Rectal smooth muscle tissue (tissue), 1 donor: ENCODE measurements around the gene TCEANC2.
"Not testable (repeated sequence)": the region's sequence is repeated elsewhere in the genome, so short reads cannot be mapped to it uniquely, and the experiment has no call there.

Experiments used
- H3K27ac ChIP-seq: one replicate; pipeline ENCODE4 v1.7.0; 2013; ENCODE audit warnings: low read depth, low read length, inconsistent platforms
- H3K27me3 ChIP-seq: one replicate; pipeline ENCODE4 v1.7.0; 2013; ENCODE audit warnings: low read length; ENCODE audit not compliant: control insufficient read depth, insufficient read depth
- H3K36me3 ChIP-seq: one replicate; pipeline ENCODE4 v1.7.0; 2013; ENCODE audit warnings: low read length; ENCODE audit not compliant: control insufficient read depth, insufficient read depth
- H3K4me1 ChIP-seq: one replicate; pipeline ENCODE4 v1.7.0; 2013; ENCODE audit warnings: low read length; ENCODE audit not compliant: control insufficient read depth, insufficient read depth
- H3K4me3 ChIP-seq: one replicate; pipeline ENCODE4 v1.7.0; 2013; ENCODE audit warnings: low read length
- H3K9ac ChIP-seq: one replicate; pipeline ENCODE4 v1.7.0; 2013; ENCODE audit warnings: low read length

TCEANC2 gene

DNA sequence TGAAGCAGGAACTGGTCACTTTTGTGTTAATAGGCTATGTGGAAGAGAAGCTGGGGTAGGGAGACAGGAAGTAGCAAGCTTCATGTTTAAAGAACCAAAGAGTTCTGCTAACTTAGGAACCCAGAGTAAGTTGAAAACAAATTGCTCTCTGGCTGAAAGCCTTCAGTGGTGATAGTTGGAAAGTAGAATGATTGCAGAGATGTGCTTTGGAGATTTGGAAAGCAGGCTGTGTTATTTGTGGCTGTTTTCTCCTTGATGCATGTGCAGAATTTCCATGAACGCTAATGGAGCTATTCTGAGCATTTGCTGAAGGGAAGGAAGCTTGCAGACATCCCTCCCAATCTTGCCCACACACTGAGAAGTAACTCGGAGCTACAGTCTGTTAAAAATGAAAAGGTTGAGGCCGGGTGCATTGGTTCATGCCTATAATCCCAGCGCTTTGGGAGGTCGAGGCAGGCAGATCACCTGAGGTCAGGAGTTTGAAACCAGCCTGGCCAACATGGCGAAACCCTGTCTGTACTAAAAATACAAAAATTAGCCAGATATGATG, 45.7 kb downstream of the TCEANC2 start:
- H3K27ac ChIP-seq = no peak overlapping the region
- no peaks in the 10 kb centered on the region for H3K36me3 ChIP-seq
- H3K9ac ChIP-seq = no peak overlapping the region
- H3K4me1 ChIP-seq = no peaks in the 10 kb centered on the region
- H3K4me3 ChIP-seq = no peak overlapping the region
- H3K27me3 ChIP-seq = no peaks in the 10 kb centered on the region

DNA sequence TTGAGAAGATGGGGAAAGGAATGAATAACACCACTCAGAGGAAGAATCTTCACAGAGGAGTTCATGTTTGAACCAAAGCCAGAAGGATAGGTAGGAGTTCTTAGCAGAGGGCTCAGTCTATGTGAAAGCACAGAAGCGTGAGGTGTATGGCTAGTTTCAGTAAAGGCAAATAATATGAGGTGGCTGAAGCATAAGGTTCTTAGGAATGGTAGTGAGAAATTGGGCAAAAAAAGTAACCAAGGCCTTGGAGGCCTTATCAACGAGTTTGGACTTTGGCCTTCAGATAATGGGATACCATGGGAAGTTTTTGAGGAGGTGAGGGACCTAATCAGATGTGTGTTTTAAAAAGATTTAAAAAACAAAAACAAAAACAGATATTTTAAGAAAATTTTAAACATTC, 47.1 kb downstream of the TCEANC2 start:
- no peak overlapping the region for H3K9ac ChIP-seq
- no peak overlapping the region for H3K4me3 ChIP-seq
- H3K27ac ChIP-seq = no peak overlapping the region
- H3K36me3 ChIP-seq = no peaks in the 10 kb centered on the region
- no peaks in the 10 kb centered on the region for H3K27me3 ChIP-seq
- no peaks in the 10 kb centered on the region for H3K4me1 ChIP-seq

GRCh38 chr1:54103414-54103813, 50.0 kb downstream of the TCEANC2 start:
- H3K4me1 ChIP-seq = no peaks in the 10 kb centered on the region
- H3K4me3 ChIP-seq = no peak overlapping the region
- H3K36me3 ChIP-seq = no peaks in the 10 kb centered on the region
- no peak overlapping the region for H3K9ac ChIP-seq
- no peaks in the 10 kb centered on the region for H3K27me3 ChIP-seq
- no peak overlapping the region for H3K27ac ChIP-seq

- H3K9ac ChIP-seq, H3K36me3 ChIP-seq, H3K27me3 ChIP-seq, H3K4me3 ChIP-seq, H3K27ac ChIP-seq, H3K4me1 ChIP-seq: not testable (repeated sequence)
These were observed 51.2 kb downstream of the TCEANC2 start for GRCh38 chr1:54104613-54105012.

GRCh38 chr1:54105080-54105479, 51.7 kb downstream of the TCEANC2 start:
- Histone ChIP-seq H3K36me3 (no peaks in the 10 kb centered on the region), H3K4me1 (no peaks in the 10 kb centered on the region), H3K27ac (no peak overlapping the region), H3K27me3 (no peaks in the 10 kb centered on the region), H3K9ac (no peak overlapping the region), H3K4me3 (no peak overlapping the region)

GRCh38 chr1:54105736-54106269, 52.4 kb downstream of the TCEANC2 start:
- Histone ChIP-seq H3K4me3 (no peak overlapping the region), H3K9ac (no peak overlapping the region), H3K27ac (no peak overlapping the region), H3K4me1 (no peaks in the 10 kb centered on the region), H3K36me3 (no peaks in the 10 kb centered on the region), H3K27me3 (no peaks in the 10 kb centered on the region)

DNA sequence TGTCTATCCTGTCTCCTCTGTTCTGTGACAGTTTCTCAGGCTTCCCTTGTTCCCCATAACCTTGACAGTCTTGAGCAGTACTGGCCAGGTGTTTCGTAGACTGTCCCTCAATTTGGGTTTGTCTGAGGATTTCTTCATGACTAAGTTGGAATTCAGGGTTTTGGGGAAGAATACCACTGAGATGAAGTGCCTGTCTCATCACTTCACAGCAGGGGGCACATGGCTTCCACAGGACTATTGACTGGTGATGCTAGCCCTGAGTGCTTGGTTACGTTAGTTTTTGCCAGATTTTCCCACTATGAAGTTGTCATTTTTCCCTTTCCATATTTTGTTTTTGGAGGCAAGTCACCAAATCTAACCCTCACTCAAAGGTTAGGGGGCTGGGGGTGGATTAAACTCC, 53.7 kb downstream of the TCEANC2 start:
- Histone ChIP-seq H3K27me3 (no peaks in the 10 kb centered on the region), H3K27ac (no peak overlapping the region), H3K4me3 (no peak overlapping the region), H3K4me1 (no peaks in the 10 kb centered on the region), H3K9ac (no peak overlapping the region), H3K36me3 (no peaks in the 10 kb centered on the region)

- Histone ChIP-seq H3K9ac (no peak overlapping the region), H3K27ac (no peak overlapping the region), H3K4me1 (no peaks in the 10 kb centered on the region), H3K27me3 (no peaks in the 10 kb centered on the region), H3K36me3 (no peaks in the 10 kb centered on the region), H3K4me3 (no peak overlapping the region)
These were observed 54.7 kb downstream of the TCEANC2 start for GRCh38 chr1:54108156-54108555.

DNA sequence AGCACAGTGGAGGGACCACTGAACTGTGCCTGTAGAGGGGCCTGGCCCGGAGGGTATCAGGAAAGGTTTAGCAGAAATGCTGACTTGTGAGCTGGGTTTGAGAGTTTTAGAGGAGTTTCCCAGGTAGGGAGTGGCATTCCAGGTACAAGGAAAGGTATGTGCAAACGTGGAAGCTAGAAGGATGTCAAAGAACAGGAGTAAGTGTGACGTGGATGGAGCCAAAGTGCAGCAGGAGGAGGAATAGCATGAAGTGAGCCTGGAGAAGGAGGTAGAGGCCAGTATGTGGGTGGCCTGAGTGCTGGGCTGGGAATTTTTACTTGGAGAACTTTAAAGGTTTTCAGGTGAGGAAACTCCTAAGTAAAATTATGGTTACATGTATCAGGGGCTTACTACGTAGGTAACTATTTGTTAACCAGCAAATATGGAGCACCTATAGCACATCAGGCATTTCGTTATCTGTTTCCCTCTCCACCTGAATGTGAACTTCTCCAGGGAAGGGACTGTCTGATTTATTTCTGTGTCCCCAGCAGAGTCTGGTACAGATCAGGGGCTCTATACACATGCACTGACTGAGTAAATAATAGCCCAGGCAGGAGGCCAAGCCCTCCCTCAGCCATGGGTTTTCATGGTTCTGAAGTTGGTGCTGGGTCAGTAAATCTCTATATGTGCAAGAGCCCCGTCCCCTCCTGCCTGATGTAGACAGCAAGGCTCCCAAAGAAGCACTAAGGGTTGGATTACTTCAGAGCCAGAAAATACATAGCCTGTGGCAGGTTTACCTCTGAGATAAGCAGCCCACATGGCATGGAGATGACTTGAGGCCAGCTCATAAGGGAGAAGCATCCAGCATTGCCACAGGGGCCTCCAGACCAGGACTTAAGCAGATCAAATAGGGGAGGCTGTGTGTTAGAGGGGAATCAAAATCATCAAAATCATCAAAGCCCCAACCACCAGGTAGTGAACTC, 56.0 kb downstream of the TCEANC2 start:
- Histone ChIP-seq H3K4me1 (no peaks in the 10 kb centered on the region), H3K9ac (no peak overlapping the region), H3K27me3 (no peaks in the 10 kb centered on the region), H3K36me3 (no peaks in the 10 kb centered on the region), H3K4me3 (no peak overlapping the region), H3K27ac (no peak overlapping the region)

DNA sequence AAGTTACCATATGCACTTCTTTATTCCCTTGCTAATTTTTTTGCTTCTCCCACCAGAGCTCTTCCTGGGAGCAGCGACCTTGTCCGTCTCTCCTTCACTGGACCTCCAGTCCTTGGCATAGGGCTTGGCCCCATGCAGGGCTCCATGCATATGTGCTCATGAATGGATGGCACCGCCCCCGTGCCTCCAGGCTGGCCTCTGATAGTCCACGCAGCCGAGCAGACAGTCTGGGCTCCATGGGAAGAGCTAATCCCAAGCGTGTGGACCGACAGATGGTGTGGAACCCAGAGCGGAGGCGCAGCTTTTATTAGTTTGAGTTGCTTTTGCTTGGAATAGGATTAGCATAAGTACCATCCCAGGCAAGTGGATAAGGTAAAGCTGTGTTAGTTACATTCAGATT, 57.6 kb downstream of the TCEANC2 start:
- Histone ChIP-seq H3K36me3 (no peaks in the 10 kb centered on the region), H3K4me3 (no peak overlapping the region), H3K4me1 (no peaks in the 10 kb centered on the region), H3K27ac (no peak overlapping the region), H3K9ac (no peak overlapping the region), H3K27me3 (no peaks in the 10 kb centered on the region)

- Histone ChIP-seq H3K36me3 (no peaks in the 10 kb centered on the region), H3K4me3 (no peak overlapping the region), H3K27me3 (no peaks in the 10 kb centered on the region), H3K9ac (no peak overlapping the region), H3K4me1 (no peaks in the 10 kb centered on the region), H3K27ac (no peak overlapping the region)
These were observed 58.2 kb downstream of the TCEANC2 start for GRCh38 chr1:54111624-54112023.

- H3K27me3 ChIP-seq = no peaks in the 10 kb centered on the region
- no peaks in the 10 kb centered on the region for H3K36me3 ChIP-seq
- no peak overlapping the region for H3K9ac ChIP-seq
- no peaks in the 10 kb centered on the region for H3K4me1 ChIP-seq
- H3K4me3 ChIP-seq = no peak overlapping the region
- no peak overlapping the region for H3K27ac ChIP-seq
These were observed 58.6 kb downstream of the TCEANC2 start for GRCh38 chr1:54112027-54112426.
